GM19238 (cell line): ENCODE results near the gene ARHGDIG.
"Not testable (repeated sequence)": the region's sequence is repeated elsewhere in the genome, so short reads cannot be mapped to it uniquely, and the experiment has no call there.

Experiments
- DNase-seq: peaks from one replicate; pipeline ENCODE4 v3.0.0; 2011; ENCODE audit warnings: low spot score; ENCODE audit not compliant: insufficient read length

ARHGDIG gene

DNA sequence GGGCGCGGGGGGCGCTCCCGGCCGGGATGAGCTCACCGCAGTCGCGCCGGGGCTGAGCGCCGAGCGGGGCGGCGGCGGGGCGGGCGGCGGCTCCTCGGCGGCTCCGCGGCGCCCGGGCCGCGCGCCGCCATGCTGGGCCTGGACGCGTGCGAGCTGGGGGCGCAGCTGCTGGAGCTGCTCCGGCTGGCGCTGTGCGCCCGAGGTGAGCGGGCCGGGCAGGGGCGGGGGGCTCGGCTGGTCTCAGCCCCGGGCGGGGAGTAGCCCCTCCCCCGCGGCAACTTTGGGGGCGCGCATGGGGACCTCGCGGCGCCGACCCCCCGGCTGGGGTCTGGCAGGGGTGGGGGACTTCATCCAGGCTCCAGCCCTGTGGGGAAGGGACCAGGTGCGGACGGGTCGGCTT is at the start of gene ARHGDIG:
TSS of gene ARHGDIG (plus strand) at position 40 of the 400 bp plus-strand sequence. CDS start at position 130, 90 bp downstream.
- no peak for DNase-seq

- no peak for DNase-seq
Measured at GRCh38 chr16:230949-231348, 49.4 kb upstream of the ARHGDIG start.

GRCh38 chr16:234468-235305 is 45.7 kb upstream of the ARHGDIG start, which contains the start of gene FAM234A:
FAM234A (plus strand) TSS chr16:234821; CDS start chr16:254414, 19,593 bp downstream.
- DNase-seq: peak; percentile 92

DNA sequence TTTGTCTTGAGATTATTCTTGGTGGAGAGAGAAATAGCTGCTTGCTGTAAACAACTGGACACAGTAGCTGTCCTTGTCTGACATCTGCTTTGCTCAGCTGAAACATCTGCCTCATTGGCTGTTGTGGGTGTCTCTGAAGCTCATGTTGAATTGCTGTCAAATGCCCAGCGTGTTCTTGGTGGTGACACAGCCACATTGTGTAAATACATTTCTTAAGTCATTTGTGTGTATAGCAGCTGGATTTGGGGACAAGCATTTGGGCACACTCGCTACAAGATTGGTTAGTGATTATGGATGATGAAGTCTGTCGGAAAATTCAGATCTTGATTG is 40.5 kb upstream of the ARHGDIG start:
- DNase-seq: no peak

DNA sequence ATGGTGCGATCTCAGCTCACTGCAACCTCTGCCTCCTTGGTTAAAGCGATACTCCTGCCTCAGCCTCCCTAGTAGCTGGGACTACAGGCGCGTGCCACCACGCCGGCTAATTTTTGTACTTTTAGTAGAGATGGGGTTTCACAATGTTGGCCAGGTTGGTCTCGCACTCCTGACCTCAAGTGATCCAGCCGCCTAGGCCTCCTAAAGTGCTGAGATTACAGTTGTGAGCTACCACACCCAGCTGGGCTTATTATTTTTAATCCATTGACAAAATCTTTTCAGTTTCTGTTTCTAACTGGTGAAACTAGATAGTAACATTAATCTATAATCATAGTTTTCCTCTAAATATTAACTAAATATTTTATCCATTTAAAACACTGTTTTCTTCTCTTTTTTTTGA is 39.8 kb upstream of the ARHGDIG start:
- no peak for DNase-seq

DNA sequence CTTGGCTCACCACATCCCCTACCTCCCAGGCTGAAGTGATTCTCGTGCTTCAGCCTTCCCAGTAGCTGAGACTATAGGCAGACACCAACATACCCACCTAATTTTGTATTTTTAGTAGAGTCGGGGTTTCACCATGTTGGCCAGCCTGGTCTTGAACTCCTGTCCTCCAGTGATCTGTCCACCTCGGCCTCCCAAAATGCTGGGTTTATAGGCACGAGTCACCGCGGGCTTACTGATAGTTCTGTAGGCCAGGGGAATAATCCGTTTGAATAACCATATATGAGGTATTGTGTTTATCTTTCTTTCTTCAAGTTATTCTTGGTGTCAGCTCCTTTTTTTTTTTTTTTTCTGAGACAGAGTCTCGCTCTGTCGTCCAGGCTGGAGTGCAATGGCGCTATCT is 38.1 kb upstream of the ARHGDIG start:
- no peak for DNase-seq

- no peak for DNase-seq
Measured at GRCh38 chr16:243348-243747, 37.0 kb upstream of the ARHGDIG start.

DNA sequence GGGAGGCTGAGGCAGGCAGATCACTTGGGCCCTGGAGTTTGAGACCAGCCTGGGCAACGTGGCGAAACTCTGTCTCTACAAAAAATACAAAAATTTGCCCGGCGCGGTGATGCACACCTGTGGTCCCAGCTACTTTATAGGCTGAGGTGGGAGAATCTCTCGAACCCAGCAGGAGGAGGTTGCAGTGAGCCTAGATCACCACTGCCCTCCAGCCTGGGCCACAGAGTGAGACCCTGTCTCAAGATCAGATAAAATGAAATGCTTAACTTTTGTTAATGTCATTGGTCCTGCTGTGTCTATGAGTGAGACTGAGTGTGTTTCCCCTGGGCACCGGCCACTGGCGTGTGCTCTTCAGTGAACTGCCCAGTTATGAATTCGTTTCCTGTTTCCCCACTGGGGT is 35.3 kb upstream of the ARHGDIG start:
- DNase-seq: no peak

GRCh38 chr16:247027-247426 is 33.4 kb upstream of the ARHGDIG start:
- DNase-seq: no peak

- no peak for DNase-seq
Measured at GRCh38 chr16:249431-249830, 31.0 kb upstream of the ARHGDIG start.

DNA sequence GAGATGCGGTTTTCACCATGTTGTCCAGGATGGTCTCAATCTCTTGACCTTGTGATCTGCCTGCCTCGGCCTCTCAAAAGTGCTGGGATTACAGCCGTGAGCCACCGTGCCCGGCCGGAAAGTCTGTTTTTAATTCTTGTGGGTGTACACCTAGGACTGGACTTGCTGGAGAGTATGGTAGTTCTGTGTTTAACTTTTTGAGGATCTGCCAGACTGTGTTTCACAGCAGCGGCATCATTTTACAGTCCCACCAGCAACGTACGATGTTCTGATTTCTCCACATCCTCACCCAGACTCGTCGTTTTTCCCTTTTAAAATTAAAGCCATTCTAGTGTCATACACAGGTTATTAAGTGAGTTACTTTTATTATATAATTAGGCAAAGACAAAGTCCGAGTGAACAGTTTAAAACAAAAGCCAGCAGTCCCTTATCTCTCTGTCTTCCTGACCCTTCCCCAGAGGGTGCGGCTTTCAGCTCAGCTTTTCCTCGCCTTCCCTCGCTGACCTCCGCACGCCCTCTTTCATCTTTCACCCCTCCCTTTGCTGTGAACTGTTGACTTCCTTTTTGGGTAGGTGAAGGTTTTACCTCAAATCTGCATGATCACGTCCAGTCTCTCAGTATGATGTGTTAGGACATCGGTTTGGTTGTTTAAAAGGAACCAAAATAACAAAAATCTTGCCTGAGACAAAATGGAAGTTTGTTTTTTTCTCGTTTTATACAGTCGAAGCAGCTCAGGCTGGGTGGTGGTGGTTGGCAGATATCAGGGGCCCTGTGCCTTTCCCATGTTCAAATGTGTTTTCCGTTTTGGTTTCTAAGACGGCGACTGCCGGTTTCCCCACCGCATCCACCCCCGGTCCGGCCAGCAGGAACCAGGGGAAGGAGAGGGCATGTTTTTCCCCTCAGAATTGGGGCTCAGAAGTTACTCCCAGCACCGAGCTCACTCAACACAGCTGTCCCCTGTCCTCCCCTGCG is 27.7 kb upstream of the ARHGDIG start:
- DNase-seq: peak; percentile 57

GRCh38 chr16:253833-254232 is 26.6 kb upstream of the ARHGDIG start:
- no peak for DNase-seq

DNA sequence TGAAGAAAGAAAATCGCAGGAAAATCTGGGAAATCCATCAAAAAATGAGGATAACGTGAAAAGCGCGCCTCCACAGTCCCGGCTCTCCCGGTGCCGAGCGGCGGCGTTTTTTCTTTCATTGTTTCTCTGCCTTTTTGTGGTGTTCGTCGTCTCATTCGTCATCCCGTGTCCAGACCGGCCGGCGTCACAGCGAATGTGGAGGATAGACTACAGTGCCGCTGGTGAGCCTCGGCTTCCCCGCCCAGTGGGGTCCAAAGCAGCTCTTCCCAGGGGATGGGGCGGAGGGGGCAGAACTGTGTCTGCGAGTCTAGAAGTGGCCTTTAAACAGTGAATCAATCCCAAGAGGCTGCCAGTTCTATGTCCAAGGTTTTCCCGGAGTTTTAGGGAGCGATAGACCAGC is 25.9 kb upstream of the ARHGDIG start:
- no peak for DNase-seq

DNA sequence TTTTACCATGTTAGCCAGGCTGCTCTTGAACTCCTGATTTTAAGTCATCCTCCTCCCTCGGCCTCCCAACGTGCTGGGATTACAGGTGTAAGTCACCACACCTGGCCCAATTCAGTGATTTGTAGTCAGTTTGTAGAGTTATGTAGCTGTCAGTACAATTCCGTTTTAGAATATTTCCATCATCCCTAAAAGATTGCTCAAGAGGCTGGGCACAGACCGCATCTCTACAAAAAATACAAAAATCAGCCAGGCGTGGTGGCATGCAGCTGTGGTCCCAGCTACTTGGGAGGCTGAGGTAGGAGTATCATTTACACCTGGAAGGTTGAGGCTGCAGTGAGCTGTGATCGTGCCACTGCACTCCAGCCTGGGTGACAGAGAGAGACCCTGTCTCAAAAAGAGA is 25.2 kb upstream of the ARHGDIG start:
- DNase-seq: no peak

GRCh38 chr16:258091-258490 is 22.3 kb upstream of the ARHGDIG start:
- not testable (repeated sequence) for DNase-seq

GRCh38 chr16:259226-259625 is 21.2 kb upstream of the ARHGDIG start:
- DNase-seq: no peak

DNA sequence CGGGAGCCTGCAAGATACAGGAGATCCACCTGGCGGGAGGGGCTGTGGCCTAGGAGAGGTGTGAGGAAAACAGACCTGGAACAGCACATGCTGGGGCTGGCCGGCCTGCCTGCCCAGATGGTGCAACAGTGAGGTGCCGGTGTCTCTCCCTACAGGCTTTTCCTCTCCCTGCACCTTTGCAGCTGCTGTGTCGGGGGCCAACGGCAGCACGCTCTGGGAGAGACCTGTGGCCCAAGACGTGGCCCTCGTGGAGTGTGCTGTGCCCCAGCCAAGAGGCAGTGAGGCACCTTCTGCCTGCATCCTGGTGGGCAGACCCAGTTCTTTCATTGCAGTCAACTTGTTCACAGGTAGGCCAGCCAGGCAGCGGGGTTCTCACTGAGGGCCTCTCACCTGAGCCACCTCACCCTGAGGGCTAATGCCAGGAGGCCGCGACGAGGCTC is 20.6 kb upstream of the ARHGDIG start:
- DNase-seq: no peak

DNA sequence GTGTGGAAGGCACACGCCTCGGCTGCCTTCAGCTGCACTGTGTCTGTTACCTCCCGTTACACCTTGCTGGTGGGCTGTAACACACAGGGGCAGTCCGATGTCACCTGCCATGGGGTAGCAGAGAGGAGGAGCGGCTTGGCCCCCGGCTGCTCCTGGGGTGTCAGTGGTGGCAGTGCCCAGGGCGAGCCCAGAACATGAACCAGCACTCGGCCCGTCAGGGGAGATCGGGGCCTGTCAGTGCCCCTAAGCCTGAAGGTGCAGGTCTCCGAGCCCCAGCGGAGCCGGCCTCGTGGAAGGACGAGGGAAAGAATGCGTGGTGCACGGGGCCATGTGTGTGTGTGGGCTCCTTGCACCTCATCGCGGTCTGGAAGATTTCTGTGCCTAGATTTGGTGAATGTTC is 20.1 kb upstream of the ARHGDIG start:
- DNase-seq: no peak

DNA sequence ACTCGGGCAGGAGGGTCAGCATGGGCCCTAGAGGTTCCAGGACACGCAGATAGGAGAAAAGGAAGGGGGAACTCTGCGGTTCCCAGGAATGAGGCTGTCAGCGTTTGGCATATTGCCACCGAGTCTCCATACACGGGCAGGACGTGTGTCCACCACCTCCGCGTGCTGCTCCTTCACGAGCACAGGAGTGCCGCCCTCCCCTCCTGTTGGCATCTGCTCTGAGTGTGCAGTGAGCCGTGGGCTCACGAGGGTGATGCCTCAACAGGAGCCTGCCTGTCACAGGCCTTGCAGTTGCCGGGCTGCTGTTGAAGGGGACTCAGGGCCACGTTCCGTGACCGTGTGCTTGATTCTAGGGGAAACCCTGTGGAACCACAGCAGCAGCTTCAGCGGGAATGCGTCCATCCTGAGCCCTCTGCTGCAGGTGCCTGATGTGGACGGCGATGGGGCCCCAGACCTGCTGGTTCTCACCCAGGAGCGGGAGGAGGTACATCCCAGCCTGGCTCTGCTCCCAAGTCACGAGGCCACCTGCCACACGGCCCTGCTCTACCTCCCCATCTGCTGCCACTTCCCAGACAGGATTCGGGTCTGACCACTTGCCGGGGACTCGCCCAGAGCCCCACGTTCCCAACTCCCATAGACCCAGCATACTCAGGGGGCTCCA is 19.2 kb upstream of the ARHGDIG start:
- DNase-seq: no peak

GRCh38 chr16:262121-262745 is 18.2 kb upstream of the ARHGDIG start:
- no peak for DNase-seq

- no peak for DNase-seq
Measured at GRCh38 chr16:263182-263774, 17.1 kb upstream of the ARHGDIG start.
